Activated CD8-positive, alpha-beta memory T cell treated with anti-CD3 and anti-CD28 coated beads for 24 hours (primary cell): ENCODE measurements around the gene ASCL2.

Source experiments
- DNase-seq: peaks from one replicate; pipeline ENCODE4 v3.0.0-alpha.2; 2020

ASCL2 gene

GRCh38 chr11:2224254-2224653, 46.1 kb downstream of the ASCL2 start:
- DNase-seq = no peak

GRCh38 chr11:2223153-2223794, 47.1 kb downstream of the ASCL2 start:
- no peak for DNase-seq

- no peak for DNase-seq
Observed at GRCh38 chr11:2222451-2222850, 47.9 kb downstream of the ASCL2 start.

GRCh38 chr11:2221591-2221990, 48.8 kb downstream of the ASCL2 start:
- no peak for DNase-seq

- no peak for DNase-seq
Observed at GRCh38 chr11:2221024-2221423, 49.4 kb downstream of the ASCL2 start.

GRCh38 chr11:2220173-2220771, 50.1 kb downstream of the ASCL2 start:
- DNase-seq = no peak

GRCh38 chr11:2219318-2220017, 50.9 kb downstream of the ASCL2 start:
- DNase-seq = no peak
